HCT116 (cell line): ENCODE data around the gene ENPP6.

ENCODE experiments used
- CTCF ChIP-seq, 3 experiments: fragments of 200-600 bp in 1 of 3; sonication (generic) in 1 of 3; IDR thresholded peaks in 2 of 3; conservative IDR thresholded peaks in 1 of 3; 2 replicates each; pipeline ENCODE4 v1.5.1; 2012 to 2017; ENCODE audit warnings: low read depth in 2 of 3, low read length in 2 of 3, antibody characterized with exemption in 1 of 3, borderline replicate concordance in 1 of 3, control low read depth in 1 of 3, mild to moderate bottlenecking in 1 of 3, mixed read lengths in 1 of 3, mixed run types in 1 of 3, moderate library complexity in 1 of 3; ENCODE audit not compliant: insufficient read depth in 1 of 3
- EZH2 ChIP-seq: fragments of 200-600 bp; sonication (generic); IDR thresholded peaks from 2 replicates; pipeline ENCODE4 v1.6.1; 2017; ENCODE audit warnings: antibody characterized with exemption, mixed run types
- JUND ChIP-seq: IDR thresholded peaks from 2 replicates; pipeline ENCODE4 v1.6.1; 2012
- MAX ChIP-seq: IDR thresholded peaks from 2 replicates; pipeline ENCODE4 v1.6.1; 2012
- POLR2A ChIP-seq: IDR thresholded peaks from 2 replicates; pipeline ENCODE4 v1.7.0; 2011; ENCODE audit warnings: borderline replicate concordance; ENCODE audit not compliant: insufficient read depth, insufficient read length; ENCODE audit errors: extremely low read depth
- POLR2AphosphoS5 ChIP-seq: IDR thresholded peaks from 2 replicates; pipeline ENCODE4 v1.6.1; 2011; ENCODE audit warnings: mild to moderate bottlenecking, low read depth, low read length, moderate library complexity
- REST ChIP-seq: IDR thresholded peaks from 2 replicates; pipeline ENCODE4 v1.6.1; 2012; ENCODE audit warnings: low read depth
- SIN3A ChIP-seq: IDR thresholded peaks from 2 replicates; pipeline ENCODE4 v1.6.1; 2012; ENCODE audit warnings: low read depth
- ZBTB33 ChIP-seq: IDR thresholded peaks from 2 replicates; pipeline ENCODE4 v1.6.1; 2011; ENCODE audit warnings: mild to moderate bottlenecking, low read length, moderate library complexity; ENCODE audit not compliant: insufficient replicate concordance; ENCODE audit errors: extremely low read depth
- ZFX ChIP-seq: fragments of 450-650 bp; IDR thresholded peaks from 2 replicates; pipeline ENCODE4 v1.6.1; 2017
- ZNF274 ChIP-seq: fragments of 200-500 bp; sonication (Bioruptor generic); IDR thresholded peaks from 2 replicates; pipeline ENCODE4 v1.6.1; 2014; ENCODE audit warnings: mild to moderate bottlenecking, low read depth, low read length, inconsistent platforms

- TF ChIP-seq CTCF (IDR thresholded peaks at IDR 0.05 in 2 of 3, conservative IDR thresholded peaks at IDR 0.05 in 1 of 3; ENCODE audit: borderline replicate concordance in 1 of 3, insufficient read depth in 1 of 3, low read depth in 2 of 3, low read length in 2 of 3): no peak
- TF ChIP-seq ZFX: no peak
- no peak for TF ChIP-seq POLR2A
- no peak for TF ChIP-seq EZH2
- TF ChIP-seq ZBTB33: no peak
- TF ChIP-seq POLR2AphosphoS5: no peak
- TF ChIP-seq REST: no peak
- TF ChIP-seq MAX: no peak
- TF ChIP-seq ZNF274: no peak
- TF ChIP-seq SIN3A: no peak
- TF ChIP-seq JUND: no peak
Observed at GRCh38 chr4:184056877-184057276, 160.8 kb downstream of the ENPP6 start.
